Measurements from ENCODE around the gene NRXN3.

Gene NRXN3

DNA sequence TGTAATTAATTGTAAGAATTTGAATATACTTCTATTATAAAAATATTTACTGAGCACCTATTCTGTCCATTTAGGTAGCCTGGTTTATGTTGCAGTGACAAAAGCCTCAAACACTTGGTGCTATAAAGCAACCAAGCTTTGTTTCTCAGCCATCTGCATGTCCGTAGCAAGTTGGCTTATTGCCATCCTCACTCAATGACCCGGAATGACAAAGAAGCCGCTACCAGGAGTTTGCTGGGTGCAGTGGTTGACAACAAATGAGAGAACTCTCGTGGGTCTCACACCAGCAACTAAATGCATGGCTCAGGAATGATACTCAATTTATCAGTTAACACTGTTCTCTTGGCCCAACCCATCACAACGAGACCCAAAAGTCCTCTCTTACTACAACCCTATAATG is 1488.0 kb downstream of the NRXN3 start:
- no peak overlapping the region for H3K4me3 ChIP-seq (replicated peaks; ENCODE audit: low read depth, low read length)
- no peak for DNase-seq (ENCODE audit: extremely low read depth, low read depth)
- TF ChIP-seq, protein P1, sequence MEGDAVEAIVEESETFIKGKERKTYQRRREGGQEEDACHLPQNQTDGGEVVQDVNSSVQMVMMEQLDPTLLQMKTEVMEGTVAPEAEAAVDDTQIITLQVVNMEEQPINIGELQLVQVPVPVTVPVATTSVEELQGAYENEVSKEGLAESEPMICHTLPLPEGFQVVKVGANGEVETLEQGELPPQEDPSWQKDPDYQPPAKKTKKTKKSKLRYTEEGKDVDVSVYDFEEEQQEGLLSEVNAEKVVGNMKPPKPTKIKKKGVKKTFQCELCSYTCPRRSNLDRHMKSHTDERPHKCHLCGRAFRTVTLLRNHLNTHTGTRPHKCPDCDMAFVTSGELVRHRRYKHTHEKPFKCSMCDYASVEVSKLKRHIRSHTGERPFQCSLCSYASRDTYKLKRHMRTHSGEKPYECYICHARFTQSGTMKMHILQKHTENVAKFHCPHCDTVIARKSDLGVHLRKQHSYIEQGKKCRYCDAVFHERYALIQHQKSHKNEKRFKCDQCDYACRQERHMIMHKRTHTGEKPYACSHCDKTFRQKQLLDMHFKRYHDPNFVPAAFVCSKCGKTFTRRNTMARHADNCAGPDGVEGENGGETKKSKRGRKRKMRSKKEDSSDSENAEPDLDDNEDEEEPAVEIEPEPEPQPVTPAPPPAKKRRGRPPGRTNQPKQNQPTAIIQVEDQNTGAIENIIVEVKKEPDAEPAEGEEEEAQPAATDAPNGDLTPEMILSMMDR (IDR thresholded peaks at IDR 0.05; ENCODE audit: low read depth, low read length, missing control alignments): no peak

DNA sequence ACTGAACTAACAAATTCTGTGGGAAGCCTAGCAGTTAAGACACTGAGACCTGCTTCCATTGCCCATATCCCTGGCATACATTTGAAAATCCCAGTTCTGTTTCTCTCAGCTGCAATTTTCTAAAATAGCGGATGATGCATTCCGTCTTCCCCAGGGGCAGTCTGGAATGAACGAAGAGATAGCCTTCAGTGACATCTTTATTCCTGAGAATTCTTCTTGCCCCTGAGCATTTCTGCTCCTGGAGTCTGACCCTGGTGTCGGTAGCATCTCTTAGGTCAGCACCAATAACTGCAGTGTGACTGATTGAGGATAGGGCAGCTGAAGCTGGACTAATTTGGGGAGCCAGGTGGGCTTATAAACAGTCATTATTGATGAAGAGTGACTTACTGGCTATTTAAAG is 1488.6 kb downstream of the NRXN3 start:
- no peak for DNase-seq (ENCODE audit: extremely low read depth, low read depth)
- TF ChIP-seq, protein P1 (IDR thresholded peaks at IDR 0.05; ENCODE audit: low read depth, low read length, missing control alignments): no peak
- no peak overlapping the region for H3K4me3 ChIP-seq (replicated peaks; ENCODE audit: low read depth, low read length)

DNA sequence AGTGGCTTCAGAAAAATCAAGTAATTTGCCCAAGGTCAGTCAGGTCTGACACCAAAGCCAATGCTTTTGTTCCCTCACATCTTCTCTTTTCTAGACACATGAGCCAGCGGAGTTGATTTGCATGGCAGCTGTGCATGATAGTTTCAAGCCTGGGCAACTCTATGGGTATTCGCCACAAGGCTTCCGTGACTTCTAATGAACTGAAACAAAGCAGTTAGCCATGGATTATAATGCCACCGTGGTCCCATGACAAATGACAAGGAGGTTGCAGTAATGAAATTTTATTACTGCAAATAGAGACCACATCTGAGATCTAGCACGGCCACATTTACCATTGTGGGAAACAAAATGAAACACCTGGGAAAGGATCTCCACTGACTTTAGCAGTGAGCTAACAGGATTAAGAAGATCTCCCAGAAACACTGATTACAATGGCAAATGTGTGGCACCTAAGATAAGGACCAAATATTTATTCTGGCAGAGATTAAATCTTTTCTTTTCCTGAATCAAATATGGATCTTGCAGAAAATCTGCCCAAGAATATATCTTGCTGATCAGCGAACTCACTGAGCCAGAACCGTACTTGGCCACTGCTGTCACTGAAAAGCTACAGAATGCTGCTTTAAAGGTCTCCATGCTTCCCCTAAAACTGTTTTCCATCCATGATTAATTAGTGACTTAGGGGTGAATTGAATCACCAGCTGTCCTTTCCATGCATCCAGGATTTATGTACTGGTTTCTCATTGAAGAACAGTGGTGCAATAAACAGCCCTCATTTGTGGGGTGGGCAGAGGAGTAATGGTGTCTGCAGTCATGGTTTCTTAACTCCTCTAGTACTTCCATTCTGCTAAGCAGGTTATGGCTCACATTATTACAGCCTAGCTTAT is 1490.1 kb downstream of the NRXN3 start:
- H3K4me3 ChIP-seq (replicated peaks; ENCODE audit: low read depth, low read length): no peak overlapping the region
- TF ChIP-seq, protein P1 (IDR thresholded peaks at IDR 0.05; ENCODE audit: low read depth, low read length, missing control alignments): no peak
- DNase-seq (ENCODE audit: extremely low read depth, low read depth): no peak

DNA sequence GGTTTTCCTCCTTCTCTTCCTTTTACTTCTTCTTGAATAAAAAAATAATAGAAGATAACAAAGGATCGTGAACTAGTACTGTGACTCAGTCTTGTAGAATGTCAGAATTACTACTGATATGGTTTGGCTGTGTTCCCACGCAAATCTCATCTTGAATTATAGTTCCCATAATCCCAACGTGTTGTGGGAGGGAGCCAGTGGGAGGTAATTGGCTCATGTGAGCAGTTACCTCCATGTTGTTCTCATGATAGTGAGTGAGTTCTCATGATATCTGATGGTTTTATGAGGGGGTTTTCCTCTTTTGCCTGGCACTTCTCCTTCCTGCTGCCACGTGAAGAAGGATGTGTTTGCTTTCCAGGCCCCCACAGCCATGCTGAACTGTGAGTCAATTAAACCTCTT is 1491.6 kb downstream of the NRXN3 start:
- TF ChIP-seq, protein P1 (IDR thresholded peaks at IDR 0.05; ENCODE audit: low read depth, low read length, missing control alignments): no peak
- no peak for DNase-seq (ENCODE audit: extremely low read depth, low read depth)

DNA sequence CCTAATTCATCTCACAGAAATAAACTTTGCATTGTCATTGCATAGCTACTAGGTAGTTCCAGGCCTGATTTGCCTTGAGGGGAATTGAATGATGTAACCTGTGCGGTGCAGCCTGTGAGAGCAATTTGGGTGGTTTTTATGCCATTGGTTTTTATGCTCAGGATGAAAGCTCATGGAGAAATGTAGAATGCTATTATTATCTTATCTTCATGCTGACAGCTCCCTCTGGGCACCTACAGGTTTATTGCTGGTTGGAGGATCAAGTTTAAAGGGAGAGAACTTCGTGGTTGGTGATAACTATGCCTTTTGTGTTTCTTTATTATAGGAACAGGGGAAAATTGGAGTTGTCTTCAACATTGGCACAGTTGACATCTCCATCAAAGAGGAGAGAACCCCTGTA is 1493.3 kb downstream of the NRXN3 start:
- no peak for DNase-seq (ENCODE audit: extremely low read depth, low read depth)
- TF ChIP-seq, protein P1 (IDR thresholded peaks at IDR 0.05; ENCODE audit: low read depth, low read length, missing control alignments): no peak

More for the DNA sequence above, 1491.6 kb downstream of the NRXN3 start:
- no peak overlapping the region for H3K4me3 ChIP-seq (replicated peaks; ENCODE audit: low read depth, low read length)

DNA sequence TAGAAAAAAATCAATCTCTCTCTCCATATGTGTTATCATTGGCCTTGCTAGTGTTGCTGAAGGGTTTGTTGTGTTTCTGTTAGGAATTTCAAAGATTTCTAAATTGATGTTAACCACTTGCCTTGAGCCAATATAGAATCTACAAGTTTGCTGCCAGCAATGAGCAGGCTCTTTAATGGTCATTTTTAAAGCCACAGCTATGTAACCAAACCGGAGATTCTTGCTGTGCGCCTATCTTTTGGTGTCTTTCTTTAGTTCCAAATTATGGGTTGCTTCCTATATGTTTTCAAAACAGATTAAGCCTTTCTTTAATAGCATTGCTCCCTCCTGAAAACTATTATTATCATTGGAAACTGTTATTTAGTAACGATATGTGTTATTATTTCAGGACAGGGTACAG is 1495.4 kb downstream of the NRXN3 start:
- DNase-seq (ENCODE audit: extremely low read depth, low read depth): no peak
- H3K4me3 ChIP-seq (replicated peaks; ENCODE audit: low read depth, low read length): no peak overlapping the region
- TF ChIP-seq, protein P1 (IDR thresholded peaks at IDR 0.05; ENCODE audit: low read depth, low read length, missing control alignments): no peak

More for the DNA sequence above, 1493.3 kb downstream of the NRXN3 start:
- H3K4me3 ChIP-seq (replicated peaks; ENCODE audit: low read depth, low read length): no peak overlapping the region

Measured in HFF-Myc (cell line).